ENCODE results near the gene TMCC3.
"Not testable (repeated sequence)": the region's sequence is repeated elsewhere in the genome, so short reads cannot be mapped to it uniquely, and the experiment has no call there.

TMCC3 gene

GRCh38 chr12:94650143-94651056 lies at the start of gene TMCC3:
Gene TMCC3, minus strand, starts transcription at chr12:94650557. Its CDS starts 127 bp downstream, at chr12:94650430.
- peak; percentile 74 for DNase-seq (ENCODE audit: low read depth)
- TF ChIP-seq CTCF (IDR thresholded peaks at IDR 0.05; ENCODE audit: insufficient read depth, low read depth, low read length, missing control alignments) = no peak
- peak within 1 kb of the TSS; percentile 69 for H3K4me3 ChIP-seq (ENCODE audit: low read length)

- DNase-seq (ENCODE audit: low read depth) = peak; percentile 71
- H3K4me3 ChIP-seq (ENCODE audit: low read length) = no peak overlapping the region
- no peak for TF ChIP-seq CTCF (IDR thresholded peaks at IDR 0.05; ENCODE audit: insufficient read depth, low read depth, low read length, missing control alignments)
Observed at GRCh38 chr12:94699801-94700200, 49.4 kb upstream of the TMCC3 start.

GRCh38 chr12:94698578-94698977 lies 48.2 kb upstream of the TMCC3 start:
- no peak overlapping the region for H3K4me3 ChIP-seq (ENCODE audit: low read length)
- TF ChIP-seq CTCF (IDR thresholded peaks at IDR 0.05; ENCODE audit: insufficient read depth, low read depth, low read length, missing control alignments) = no peak

GRCh38 chr12:94697631-94698030 lies 47.3 kb upstream of the TMCC3 start:
- no peak for DNase-seq (ENCODE audit: low read depth)
- TF ChIP-seq CTCF (IDR thresholded peaks at IDR 0.05; ENCODE audit: insufficient read depth, low read depth, low read length, missing control alignments) = no peak
- H3K4me3 ChIP-seq (ENCODE audit: low read length) = no peak overlapping the region

More at GRCh38 chr12:94698578-94698977, 48.2 kb upstream of the TMCC3 start:
- DNase-seq (ENCODE audit: low read depth) = no peak

- no peak for TF ChIP-seq CTCF (IDR thresholded peaks at IDR 0.05; ENCODE audit: insufficient read depth, low read depth, low read length, missing control alignments)
- DNase-seq (ENCODE audit: low read depth) = no peak
- H3K4me3 ChIP-seq (ENCODE audit: low read length) = no peak overlapping the region
Observed at GRCh38 chr12:94694732-94695131, 44.4 kb upstream of the TMCC3 start.

GRCh38 chr12:94692826-94693225 lies 42.5 kb upstream of the TMCC3 start:
- not testable (repeated sequence) for DNase-seq (ENCODE audit: low read depth); H3K4me3 ChIP-seq (ENCODE audit: low read length)

GRCh38 chr12:94690198-94690771 lies 39.9 kb upstream of the TMCC3 start:
- no peak for TF ChIP-seq CTCF (IDR thresholded peaks at IDR 0.05; ENCODE audit: insufficient read depth, low read depth, low read length, missing control alignments)
- no peak for DNase-seq (ENCODE audit: low read depth)
- H3K4me3 ChIP-seq (ENCODE audit: low read length) = no peak overlapping the region

All from epithelial cell of esophagus (primary cell).